ENCODE measurements around the gene SLC39A7.
A peak's percentile ranks its signal among the peaks of the same experiment; 100 is the strongest.

The SLC39A7 gene

GRCh38 chr6:33199687-33200218 lies 914 bp upstream of the SLC39A7 start:
- intact Hi-C loops (cut with DNase I; ENCODE audit: low total_unique reads), result loop anchor here (5.0 kb wide), 2 partner anchors 37 to 302 kb away; no protein-coding TSS in a partner anchor
- DNase-seq, result no peak
- H3K36me3 ChIP-seq, result peaks cover 32 to 55% (median 45%) of the 10 kb centered on the region in 3 donors
- peak overlapping the region; percentile 80 to 95 for H3K4me3 ChIP-seq
- H3K9me3 ChIP-seq, result no peaks in the 10 kb centered on the region
- peaks cover 0 to 64% (median 50%) of the 10 kb centered on the region in 4 donors for H3K4me1 ChIP-seq
- H3K27ac ChIP-seq, result peak overlapping the region; percentile 93 to 94
- H3K27me3 ChIP-seq, result no peaks in the 10 kb centered on the region
- TF ChIP-seq CTCF (IDR thresholded peaks at IDR 0.05), result no peak

GRCh38 chr6:33201147-33201545 lies 479 bp downstream of the SLC39A7 start:
- Histone ChIP-seq H3K27ac (peak overlapping the region; percentile 93 to 94), H3K4me1 (peaks cover 0 to 70% (median 57%) of the 10 kb centered on the region in 4 donors), H3K27me3 (no peaks in the 10 kb centered on the region), H3K9me3 (no peaks in the 10 kb centered on the region), H3K4me3 (peak overlapping the region; percentile 80 to 95), H3K36me3 (peaks cover 23 to 42% (median 31%) of the 10 kb centered on the region in 3 donors)
- intact Hi-C loops (cut with DNase I; ENCODE audit: low total_unique reads), result loop anchor here (5.0 kb wide), 1 partner anchor 304 kb away; no protein-coding TSS in a partner anchor
- no peak for DNase-seq
- TF ChIP-seq CTCF (IDR thresholded peaks at IDR 0.05), result no peak

GRCh38 chr6:33201935-33202334 lies 1.3 kb downstream of the SLC39A7 start:
- Histone ChIP-seq H3K27ac (peak overlapping the region in 1 of 2 donors; percentile 93), H3K9me3 (no peaks in the 10 kb centered on the region), H3K4me1 (peaks cover 0 to 72% (median 60%) of the 10 kb centered on the region in 4 donors), H3K27me3 (no peaks in the 10 kb centered on the region), H3K36me3 (peaks cover 17 to 34% (median 23%) of the 10 kb centered on the region in 3 donors), H3K4me3 (peak overlapping the region; percentile 80 to 95)
- intact Hi-C loops (cut with DNase I; ENCODE audit: low total_unique reads), result loop anchor here (5.0 kb wide), 1 partner anchor 305 kb away; no protein-coding TSS in a partner anchor
- DNase-seq, result no peak
- no peak for TF ChIP-seq CTCF (IDR thresholded peaks at IDR 0.05)

- H3K36me3 ChIP-seq, result peaks cover 17 to 25% (median 22%) of the 10 kb centered on the region in 3 donors
- H3K4me3 ChIP-seq, result no peak overlapping the region
- peak in 1 of 2 donors; percentile 48 for DNase-seq
- H3K27me3 ChIP-seq, result no peaks in the 10 kb centered on the region
- intact Hi-C loops (cut with DNase I; ENCODE audit: low total_unique reads), result loop anchor here (5.0 kb wide), 1 partner anchor 305 kb away; no protein-coding TSS in a partner anchor
- peaks cover 0 to 73% (median 64%) of the 10 kb centered on the region in 4 donors for H3K4me1 ChIP-seq
- no peak overlapping the region for H3K27ac ChIP-seq
- no peaks in the 10 kb centered on the region for H3K9me3 ChIP-seq
- TF ChIP-seq CTCF (IDR thresholded peaks at IDR 0.05), result no peak
These were observed 2.1 kb downstream of the SLC39A7 start for GRCh38 chr6:33202799-33203198.

- Histone ChIP-seq H3K4me3 (no peak overlapping the region), H3K36me3 (peaks cover 17 to 22% (median 20%) of the 10 kb centered on the region in 3 donors), H3K9me3 (no peaks in the 10 kb centered on the region), H3K27me3 (no peaks in the 10 kb centered on the region), H3K4me1 (peaks cover 0 to 65% (median 57%) of the 10 kb centered on the region in 4 donors), H3K27ac (no peak overlapping the region)
- intact Hi-C loops (cut with DNase I; ENCODE audit: low total_unique reads), result loop anchor here (5.0 kb wide), 1 partner anchor 306 kb away; no protein-coding TSS in a partner anchor
- no peak for TF ChIP-seq CTCF (IDR thresholded peaks at IDR 0.05)
- DNase-seq, result peak in 1 of 2 donors; percentile 47
These were observed 2.9 kb downstream of the SLC39A7 start for GRCh38 chr6:33203443-33204164.
